GM18858 (cell line): ENCODE results near the gene CDH10.
A peak's percentile ranks its signal among the peaks of the same experiment; 100 is the strongest.

Source experiments
- ATAC-seq: cut with Tn5 transposase; IDR thresholded peaks from one replicate; pipeline ENCODE4 v1.9.1; 2021; ENCODE audit not compliant: unreplicated experiment

Gene CDH10

DNA sequence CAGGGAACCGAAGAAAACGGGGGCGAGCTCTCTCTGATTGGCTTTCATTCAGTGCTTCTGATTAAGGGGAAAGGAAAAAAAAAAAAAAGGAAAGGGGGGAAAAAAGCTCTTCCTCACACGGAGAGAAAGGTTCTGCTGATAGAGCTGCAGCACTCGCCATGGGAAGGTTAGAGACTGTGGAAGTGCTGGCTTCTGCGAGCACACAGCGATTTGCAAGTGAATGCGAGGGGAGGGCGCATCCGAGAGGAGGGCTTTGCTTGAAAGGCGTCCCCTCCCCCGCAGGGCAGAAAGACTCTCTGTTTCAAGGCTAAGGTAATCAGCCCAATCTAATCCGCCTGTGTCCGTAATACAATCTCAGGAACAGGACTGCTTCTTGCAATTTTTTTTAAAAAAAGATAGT, at the start of gene CDH10:
Gene CDH10, minus strand, starts transcription at position 218 of the 400 bp plus-strand sequence. CDS start 51,488 bp downstream, outside the sequence.
- ATAC-seq, result no peak

DNA sequence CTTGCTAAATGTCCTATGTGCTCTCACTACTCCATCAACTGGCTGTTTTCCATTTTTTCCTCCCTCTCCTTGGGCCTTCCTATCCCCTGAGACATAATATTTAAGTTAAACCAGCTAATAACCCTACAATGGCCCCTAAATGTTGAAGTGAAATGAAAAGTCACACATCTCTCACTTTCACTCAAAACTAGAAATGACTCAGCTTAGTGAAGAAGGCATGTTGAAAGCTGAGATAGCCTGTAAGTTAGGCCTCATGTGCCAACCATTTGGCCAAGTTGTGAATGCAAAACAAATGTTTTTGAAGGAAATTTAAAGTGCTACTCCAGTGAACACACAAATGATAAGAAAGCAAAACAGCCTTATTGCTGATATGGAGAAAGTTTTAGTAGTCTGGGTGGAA, 48.8 kb upstream of the CDH10 start:
- ATAC-seq, result peak; percentile 62

DNA sequence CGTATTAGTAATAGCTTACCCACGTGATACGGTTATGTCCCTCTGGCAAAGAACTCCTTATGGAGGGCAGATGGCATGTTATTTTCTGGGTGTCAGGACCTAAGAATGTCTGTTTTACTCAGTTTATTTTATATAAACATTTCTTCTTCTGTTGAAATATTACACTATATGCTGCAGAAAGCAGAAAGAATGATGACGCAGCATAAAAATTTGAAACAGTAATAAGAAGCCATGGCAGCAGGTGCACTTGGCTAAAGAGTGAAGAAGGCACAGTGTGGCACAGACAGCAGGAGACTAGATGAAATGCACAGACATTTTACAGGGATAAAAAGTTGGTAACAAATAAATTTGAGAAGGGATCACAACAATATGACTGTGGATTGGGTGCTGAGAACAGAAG, 46.3 kb upstream of the CDH10 start:
- no peak for ATAC-seq

DNA sequence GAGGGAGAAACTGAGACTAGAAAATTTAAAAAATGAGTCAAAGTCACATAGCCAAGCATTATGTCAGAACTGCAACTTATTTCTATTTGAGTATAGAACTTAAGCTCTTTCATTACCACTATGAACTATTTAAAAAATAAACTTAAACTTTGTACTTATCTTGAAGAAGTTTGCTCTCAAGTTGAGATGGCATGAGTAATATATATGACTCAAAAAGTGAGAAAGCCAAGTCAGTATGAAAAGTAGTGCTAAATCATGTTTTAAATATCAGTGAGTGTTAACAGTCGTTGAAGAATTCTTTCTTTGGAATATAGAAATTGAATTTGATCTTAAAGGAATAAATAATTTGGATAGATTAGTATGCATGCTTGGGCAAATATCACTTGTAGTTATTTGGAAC, 36.3 kb upstream of the CDH10 start:
- ATAC-seq, result no peak

DNA sequence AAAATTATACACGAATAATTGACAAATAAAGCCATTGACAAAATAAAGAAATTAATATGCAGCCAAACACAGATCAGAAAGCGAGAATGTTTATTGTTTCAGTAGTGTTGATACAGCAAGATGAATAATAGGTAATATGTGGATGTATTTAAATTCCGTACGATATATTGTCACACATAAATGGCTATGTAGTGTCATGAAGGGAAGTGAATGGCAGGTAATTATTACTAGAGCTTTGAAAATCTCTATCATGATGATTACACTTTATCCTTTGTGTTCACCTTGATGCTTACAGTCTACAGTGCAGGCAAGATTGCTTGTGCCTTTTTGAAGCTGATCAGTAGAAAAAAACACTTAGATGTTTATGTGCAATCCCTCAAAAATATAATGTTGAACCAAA, 23.3 kb upstream of the CDH10 start:
- ATAC-seq, result no peak

DNA sequence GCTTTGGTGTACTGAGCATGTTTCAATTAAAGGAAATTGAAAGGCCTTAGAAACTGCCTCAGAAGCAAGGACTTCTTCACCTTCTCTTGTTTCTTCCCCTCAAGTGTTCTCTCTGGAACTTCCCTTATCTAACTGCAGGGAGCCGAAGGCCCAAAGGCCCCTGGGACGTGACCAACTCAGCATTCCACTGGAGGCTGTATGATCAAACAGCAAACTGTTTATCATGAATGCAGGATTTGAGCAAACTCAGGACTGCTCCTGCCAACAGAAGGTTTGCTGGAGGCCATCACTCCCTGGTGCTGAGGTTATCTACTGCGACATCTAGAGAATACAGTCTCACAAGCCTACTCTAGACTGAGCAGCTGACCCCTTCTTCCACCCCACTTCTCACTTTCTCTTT, 4.8 kb upstream of the CDH10 start:
- ATAC-seq, result no peak

DNA sequence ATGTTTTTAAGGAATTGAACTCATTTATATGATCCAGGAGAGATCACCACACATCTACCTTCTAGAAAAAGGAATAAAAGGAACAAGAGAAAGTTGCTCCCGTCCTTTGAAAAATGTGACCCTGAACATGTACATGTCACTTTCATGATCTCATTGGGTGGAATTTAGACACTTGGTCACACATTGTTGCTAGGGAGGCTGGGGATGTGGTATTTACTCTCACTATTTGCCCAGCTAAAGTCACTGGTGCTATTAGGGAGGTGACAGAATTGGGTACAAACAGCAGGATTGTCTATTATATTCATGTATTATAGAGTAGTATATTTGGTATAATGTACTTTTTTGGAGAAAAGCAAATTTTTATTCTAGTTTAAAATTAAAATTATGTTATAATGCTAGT, 2.1 kb upstream of the CDH10 start:
- ATAC-seq, result no peak

DNA sequence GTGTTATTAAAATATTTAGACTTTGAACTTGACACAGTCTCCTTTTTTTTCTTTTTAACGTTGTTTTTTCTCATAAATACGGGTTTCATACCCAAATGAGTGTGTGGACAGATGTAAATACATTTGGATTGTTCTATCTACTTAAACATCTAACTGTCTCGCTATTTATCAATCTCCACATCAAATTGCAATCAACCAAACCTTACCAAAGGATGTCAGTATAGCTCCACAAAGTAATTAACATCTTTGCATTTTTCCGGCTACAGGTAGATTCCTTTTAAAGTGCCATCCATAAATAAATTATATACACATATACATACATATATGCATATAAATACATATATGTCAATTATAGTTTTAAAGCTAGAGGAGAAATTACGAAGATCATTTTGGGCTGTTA, 705 bp upstream of the CDH10 start:
- ATAC-seq, result no peak

DNA sequence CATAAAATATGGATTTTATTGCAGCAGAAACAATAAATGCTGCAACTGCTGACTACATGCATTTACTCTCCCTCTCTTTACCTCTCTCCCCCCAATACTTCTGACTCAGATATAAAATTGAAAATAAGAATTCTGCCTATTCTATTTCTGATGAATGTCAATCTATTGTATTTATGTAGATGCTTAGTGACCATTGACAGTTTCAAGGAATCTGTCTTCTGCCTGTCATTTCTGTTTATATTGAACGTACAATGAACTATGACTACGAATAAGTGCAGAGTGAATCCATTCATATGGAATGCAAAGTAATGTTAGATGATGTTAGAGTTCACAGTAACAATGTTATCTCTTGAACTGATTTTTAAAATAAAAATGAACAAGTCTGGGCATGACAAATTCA, 898 bp downstream of the CDH10 start:
- ATAC-seq, result no peak

DNA sequence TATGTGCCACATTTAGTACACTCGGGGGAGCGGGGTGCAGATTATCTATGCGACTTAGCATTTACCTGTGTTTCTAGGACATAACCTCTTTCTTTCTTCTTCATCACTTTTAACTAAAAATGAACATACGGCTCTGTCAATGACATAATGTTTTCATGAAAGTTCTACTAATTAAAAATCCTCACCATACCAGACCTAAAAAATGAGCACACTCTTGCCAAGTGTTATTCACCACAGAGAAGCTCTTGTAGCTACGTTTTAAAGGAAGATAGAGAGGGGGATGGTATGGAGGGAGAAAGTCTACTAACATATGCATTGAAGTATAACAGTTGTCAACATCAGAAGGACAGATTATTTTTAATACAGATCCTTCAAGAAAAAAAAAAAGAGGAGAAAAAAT, 1.6 kb downstream of the CDH10 start:
- ATAC-seq, result no peak

DNA sequence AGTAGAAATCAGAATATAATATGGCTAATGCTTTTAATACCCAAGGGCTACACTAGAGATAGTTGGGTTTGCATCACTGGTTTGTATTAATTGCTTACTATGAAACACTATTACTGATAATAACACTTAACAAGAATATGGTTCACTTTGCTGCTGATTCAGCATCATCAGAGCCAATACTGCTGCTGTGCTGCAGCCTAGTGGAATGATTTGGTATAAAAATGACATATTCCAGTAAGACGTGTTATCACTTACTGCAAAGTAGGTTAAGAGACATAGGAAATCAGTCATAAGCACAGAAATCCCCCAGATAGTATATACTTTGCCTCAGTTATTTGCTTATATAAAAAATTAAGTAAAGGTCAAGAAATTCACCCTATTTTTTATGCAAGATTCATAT, 2.8 kb downstream of the CDH10 start:
- peak; percentile 58 for ATAC-seq

DNA sequence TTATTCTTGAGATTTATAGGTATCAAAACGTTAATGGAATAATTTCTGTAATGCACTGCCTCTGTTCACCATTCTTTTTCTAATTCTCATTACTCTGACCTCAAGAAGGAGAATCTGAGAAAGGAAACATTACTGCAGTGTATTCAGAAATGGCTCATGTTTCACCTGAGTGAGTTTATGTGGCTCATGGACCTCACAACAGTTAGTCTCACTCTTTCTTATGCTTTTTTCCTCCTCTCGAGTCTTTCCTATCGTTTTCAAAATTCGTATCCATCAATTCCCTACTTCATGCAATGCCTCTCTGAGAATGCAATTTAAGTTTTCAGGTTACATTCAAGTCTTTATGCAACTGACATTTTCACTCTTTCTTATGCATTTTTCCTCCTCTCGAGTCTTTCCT, 9.6 kb downstream of the CDH10 start:
- ATAC-seq, result no peak

DNA sequence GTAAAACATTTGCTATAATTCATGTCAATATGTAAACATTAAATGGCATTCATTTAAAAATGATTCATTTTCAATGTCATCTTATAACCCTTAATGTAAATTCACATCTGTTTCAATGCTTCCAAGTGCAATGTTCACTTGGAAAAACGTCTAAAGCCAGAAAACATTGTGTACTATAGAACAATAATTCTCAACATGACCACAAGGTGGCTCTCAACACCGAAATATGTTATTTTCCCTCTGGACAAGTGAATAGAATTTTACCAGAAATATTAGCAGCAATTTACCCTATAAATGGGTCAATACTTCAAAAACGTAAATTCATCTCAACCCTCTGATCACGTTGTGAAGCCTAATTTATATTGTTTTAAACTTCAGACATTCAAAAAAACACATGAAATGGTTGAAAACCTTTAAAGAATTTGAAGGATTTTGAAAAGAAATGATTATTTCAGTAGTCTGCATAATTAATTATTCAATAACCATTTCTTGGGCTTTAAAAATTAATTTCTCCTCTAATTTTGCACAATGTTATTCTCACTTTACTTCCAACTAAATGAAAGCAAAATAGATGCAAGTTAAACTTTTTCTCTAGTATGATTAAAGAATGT, 11.0 kb downstream of the CDH10 start:
- peak; percentile 68 for ATAC-seq

DNA sequence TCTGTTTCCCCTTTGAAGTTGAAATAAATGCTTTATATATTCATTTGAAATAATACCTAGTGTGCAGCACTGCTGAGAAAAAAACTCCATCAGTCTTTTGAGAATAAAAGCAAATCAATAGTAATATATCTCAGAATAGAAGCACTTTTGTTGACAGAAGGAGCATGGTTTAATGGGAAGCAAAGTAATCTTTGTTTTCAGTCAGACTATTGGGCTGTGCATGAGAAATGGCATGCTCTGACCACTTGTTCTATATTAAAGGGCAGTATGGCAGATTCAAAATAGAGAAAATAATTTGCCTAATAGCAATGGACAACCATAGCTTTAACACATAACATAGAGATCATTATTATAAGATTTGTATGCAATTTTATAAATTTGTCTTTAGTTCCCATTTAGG, 12.4 kb downstream of the CDH10 start:
- no peak for ATAC-seq

DNA sequence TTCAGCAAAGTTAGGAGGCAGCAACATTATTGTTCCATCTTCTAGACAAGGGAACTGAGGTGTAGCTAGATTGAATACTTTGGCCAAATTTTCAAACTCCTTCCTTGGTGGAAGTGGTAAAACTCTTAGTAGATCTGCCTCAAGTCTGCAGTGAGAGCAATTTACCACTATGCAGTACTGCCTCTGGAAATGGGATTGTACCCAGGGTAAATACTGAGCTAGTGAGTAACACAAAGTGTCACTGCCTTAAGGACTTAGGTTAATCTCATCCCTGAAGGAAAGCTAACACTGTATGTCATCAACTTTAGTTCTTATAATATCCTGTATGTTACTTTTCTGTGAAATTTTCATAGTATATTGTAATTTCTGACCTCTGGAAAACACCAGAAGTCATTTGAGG, 13.9 kb downstream of the CDH10 start:
- no peak for ATAC-seq

DNA sequence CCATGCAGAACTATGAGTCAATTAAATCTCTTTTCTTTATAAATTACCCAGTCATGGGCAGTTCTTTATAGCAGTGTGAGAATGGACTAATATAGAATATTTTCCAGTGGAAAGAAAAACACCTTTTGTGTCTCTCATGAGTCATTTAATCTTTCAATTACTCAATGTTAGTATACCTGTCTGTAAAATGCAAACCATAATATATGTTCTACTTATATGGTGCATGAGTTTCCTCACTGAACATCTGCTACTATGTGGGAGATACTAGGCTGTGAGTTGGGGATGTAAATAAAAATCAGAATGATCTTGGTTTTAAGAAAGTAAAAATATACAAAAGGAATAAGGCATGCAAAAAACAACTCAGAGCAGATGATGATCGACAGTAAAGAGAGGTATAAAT, 15.0 kb downstream of the CDH10 start:
- no peak for ATAC-seq

DNA sequence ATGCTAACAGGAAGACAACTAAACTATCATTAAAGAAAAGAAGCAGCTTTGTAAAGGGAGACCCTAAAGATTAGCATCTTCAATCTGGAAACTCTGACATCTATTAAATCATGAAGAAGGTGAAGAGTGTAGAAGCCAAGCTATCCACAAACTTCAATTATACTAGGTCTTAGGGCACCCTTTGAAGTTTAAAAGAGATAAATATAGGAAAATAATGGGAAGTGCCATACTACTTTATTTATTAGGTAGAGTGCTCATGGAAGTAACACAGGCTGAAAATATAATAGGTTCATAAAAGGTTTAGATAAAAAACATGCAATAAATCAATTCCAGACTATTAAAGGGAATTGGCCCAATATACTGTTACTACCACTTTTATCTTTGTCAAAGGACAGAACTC, 19.9 kb downstream of the CDH10 start:
- no peak for ATAC-seq

DNA sequence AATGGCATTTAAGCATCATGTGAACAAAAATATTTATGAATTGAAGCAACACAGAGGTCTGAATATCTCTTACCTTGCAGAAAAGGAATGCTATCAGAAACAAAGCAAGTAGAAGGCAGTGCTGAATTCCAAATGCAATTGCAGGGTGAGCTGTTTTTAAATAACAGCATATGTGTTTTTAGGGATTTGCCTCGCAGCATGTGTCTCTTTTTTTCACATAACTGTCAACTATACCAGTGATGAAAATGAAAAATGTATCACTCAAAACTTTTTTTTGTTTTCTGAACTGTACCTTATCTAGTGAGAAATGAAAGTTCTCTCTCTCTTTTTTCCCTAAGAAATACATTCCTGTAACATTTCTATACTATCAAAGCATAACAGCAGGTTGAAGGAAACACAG, 21.2 kb downstream of the CDH10 start:
- ATAC-seq, result no peak

DNA sequence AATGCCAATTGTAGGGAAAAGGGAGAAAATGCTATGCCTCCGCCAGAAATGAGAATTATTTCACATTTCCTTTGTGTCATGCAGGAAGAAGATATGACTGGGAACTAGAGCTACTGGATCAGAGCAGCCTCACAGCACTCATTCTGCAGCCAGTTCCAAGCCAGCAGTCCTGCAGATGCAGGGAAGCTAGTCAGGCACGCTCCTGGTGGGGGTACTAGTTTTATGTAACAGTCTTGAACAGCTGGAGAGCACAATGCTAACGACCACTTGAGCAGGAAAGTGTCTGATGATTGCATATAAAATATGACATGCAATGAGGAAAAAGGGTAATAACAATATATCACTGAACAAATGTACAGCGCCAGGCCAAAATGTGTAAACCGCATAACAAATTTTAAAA, 21.7 kb downstream of the CDH10 start:
- ATAC-seq, result no peak

DNA sequence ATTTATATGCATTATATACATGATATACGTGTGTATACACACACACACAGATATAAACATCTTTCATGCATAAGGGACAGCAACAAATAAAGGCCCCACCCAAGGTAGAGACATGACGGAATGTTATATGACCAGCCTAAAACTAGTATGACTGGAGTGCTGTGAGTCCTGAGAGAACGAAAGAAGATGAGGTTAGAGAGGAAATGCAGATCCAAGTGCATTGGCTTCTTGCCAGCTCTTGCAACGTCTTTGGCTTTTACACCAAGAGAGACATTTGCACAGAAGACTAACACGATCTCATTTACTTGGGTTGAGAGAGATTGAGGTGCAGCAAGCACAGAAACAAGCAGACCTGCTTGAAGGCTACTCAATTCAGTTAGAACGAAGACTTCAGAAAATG, 23.0 kb downstream of the CDH10 start:
- ATAC-seq, result no peak

DNA sequence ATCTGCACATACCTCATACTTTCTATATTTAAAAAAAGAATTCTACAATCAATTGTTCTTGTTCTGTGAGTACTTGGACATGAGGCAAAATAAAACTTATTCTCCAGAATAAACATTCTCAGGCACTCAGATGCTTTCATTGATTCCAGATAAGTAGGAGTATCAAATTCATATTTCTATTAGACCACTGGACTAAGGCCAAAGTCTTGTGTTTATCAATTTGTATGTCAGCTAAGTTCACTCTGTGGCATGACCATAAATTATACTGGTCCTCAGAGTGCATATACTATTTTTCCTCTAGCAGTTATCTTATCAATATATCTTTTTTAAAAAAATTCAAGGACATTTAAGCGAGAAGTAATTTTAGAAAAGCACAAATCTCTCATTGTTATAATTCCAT, 28.2 kb downstream of the CDH10 start:
- no peak for ATAC-seq

DNA sequence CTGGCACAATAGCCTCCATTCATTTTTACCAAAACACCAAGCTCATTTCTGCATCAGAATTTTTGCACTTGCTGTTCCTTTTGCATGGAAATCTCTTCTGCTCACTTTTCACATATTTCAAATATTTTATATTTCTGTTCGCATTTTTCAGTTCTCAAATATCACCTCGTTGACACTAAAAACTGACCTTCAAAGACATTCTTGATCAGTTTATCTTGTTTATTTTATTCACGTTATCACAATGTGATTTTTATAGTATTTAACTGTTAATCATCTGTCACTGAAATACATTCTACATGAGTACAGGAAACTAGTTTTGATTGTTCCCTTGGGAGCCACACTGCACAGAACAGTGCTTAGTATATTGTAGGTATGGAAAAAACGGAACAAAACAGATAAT, 29.6 kb downstream of the CDH10 start:
- no peak for ATAC-seq

DNA sequence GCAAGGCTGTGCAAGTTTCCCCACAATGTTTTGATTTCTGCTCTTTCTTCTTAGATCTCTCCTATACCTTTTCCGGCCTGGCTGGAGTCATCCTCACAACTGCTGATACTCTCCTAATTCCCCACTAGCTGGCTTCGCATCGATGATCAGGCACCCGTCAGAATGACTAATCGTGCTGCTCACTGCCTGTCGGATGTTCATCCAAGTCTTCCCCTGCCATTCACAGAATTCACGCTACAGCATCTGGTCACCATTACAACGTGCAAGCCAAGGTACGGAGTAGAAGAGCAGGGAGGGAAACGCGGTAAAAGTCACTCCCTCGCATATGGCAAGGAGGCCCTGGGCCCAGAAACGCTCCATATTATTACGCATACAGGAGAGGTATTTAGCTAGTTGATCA, 35.1 kb downstream of the CDH10 start:
- no peak for ATAC-seq

DNA sequence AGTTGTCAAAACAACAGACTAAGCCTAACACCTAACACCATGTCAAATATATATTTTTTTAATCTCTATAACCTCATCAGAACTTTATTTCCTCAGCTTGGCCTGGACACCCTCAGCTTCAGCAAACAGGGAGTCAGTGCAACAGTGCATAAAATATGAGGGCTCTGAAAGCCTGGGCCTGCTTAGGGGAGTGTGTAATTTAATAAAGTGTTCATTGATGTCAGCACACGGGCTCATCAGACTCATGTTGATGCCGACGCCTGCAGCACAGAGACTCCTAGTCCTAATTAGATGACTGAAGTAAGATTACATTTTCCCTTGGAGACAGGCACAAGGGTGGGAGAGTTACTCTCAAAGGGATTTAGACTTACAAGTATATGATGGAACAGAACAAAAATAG, 37.8 kb downstream of the CDH10 start:
- ATAC-seq, result no peak
